Cardiac fibroblast (primary cell): ENCODE measurements around the gene ERFE.
A peak's percentile ranks its signal among the peaks of the same experiment; 100 is the strongest.

Experiments
- DNase-seq, 2 donors: peaks; one replicate each; pipeline versions ENCODE4 v3.0.0 to v3.0.0-alpha.2; 2010; ENCODE audit warnings: low read depth in 2 of 2
- H3K4me3 ChIP-seq, 2 donors: replicated peaks in 1 of 2; 1 replicate in 1 of 2; 2 replicates in 1 of 2; pipeline ENCODE4 v1.5.1; 2011; ENCODE audit warnings: low read depth in 2 of 2, low read length in 2 of 2, mild to moderate bottlenecking in 2 of 2, moderate library complexity in 1 of 2
- CTCF ChIP-seq: IDR thresholded peaks from one replicate; pipeline ENCODE4 v1.5.1; 2011; ENCODE audit warnings: low read depth, mild to moderate bottlenecking, low read length, inconsistent platforms

Gene ERFE

GRCh38 chr2:238117199-238118154, 41.3 kb upstream of the ERFE start:
- H3K4me3 ChIP-seq, result no peak overlapping the region
- DNase-seq, result peak in 1 of 2 donors; percentile 21
- no peak for TF ChIP-seq CTCF

GRCh38 chr2:238119756-238120462, 38.9 kb upstream of the ERFE start:
- no peak for TF ChIP-seq CTCF
- DNase-seq, result no peak
- no peak overlapping the region for H3K4me3 ChIP-seq

GRCh38 chr2:238120463-238121298, 38.1 kb upstream of the ERFE start:
- DNase-seq, result peak; percentile 30 to 41
- TF ChIP-seq CTCF, result peak; percentile 15
- no peak overlapping the region for H3K4me3 ChIP-seq

- no peak for TF ChIP-seq CTCF
- no peak for DNase-seq
- H3K4me3 ChIP-seq, result no peak overlapping the region
Observed at GRCh38 chr2:238121511-238122286, 37.1 kb upstream of the ERFE start.

- no peak for DNase-seq
- H3K4me3 ChIP-seq, result no peak overlapping the region
- no peak for TF ChIP-seq CTCF
Observed at GRCh38 chr2:238122287-238123217, 36.2 kb upstream of the ERFE start.
